ENCODE data around the gene CDPF1.

The CDPF1 gene, protein sequence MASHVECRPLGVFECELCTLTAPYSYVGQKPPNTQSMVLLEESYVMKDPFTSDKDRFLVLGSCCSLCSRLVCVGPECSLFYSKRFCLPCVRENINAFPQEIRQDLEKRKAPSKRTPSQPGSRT

DNA sequence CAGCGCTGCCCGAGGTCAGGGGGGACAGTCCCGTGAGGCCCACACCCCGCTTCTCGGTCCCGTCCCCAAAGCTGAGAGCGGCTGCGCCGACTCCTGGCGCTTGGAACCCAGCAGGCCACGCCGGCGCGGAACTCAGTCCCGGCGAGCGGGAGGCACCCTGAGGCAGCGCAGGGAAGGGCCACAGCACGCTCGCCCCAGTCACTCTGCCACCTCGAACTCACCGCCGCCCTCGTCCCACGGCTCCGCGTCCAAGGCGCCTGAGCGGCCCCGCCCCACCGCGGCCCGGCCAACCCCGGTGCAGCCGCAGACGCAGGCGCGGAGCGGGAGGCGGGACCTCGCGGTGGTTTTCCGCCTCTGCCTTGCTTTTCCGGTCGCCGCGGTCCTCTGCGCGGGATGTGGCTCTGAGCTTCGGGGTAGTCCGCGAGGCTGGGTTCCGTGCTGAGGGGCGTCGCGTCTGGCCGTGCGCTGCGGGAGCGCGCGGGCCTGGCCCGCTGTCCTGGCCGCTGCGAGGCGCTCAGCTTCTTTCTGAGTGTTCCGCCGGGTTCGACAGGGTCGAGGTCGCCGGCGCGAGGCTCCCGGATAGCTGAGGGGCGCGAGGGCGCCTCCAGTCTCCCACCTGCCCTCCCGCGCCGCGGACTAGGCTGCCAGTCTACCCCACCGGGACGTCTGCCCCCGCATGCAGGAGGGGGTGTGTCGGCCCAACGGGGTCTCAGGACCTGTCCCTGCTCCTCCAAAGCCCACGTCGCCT, at the start of gene CDPF1:
CDPF1 (minus strand) TSS at position 259 of the 748 bp plus-strand sequence. CDS start 2,009 bp downstream, outside the sequence.
- H3K9me3 ChIP-seq (ENCODE audit: severe bottlenecking): no peaks in the 10 kb centered on the region
- peaks cover 9% of the 10 kb centered on the region for H3K36me3 ChIP-seq (ENCODE audit: low read depth)
- ATAC-seq (ENCODE audit: low read depth) (peak; percentile 96), DNase-seq (ENCODE audit: low spot score) (peak; percentile 86)
- peaks cover 15% of the 10 kb centered on the region for H3K4me1 ChIP-seq (ENCODE audit: insufficient read depth, poor library complexity, severe bottlenecking)
- TF ChIP-seq, protein P1, sequence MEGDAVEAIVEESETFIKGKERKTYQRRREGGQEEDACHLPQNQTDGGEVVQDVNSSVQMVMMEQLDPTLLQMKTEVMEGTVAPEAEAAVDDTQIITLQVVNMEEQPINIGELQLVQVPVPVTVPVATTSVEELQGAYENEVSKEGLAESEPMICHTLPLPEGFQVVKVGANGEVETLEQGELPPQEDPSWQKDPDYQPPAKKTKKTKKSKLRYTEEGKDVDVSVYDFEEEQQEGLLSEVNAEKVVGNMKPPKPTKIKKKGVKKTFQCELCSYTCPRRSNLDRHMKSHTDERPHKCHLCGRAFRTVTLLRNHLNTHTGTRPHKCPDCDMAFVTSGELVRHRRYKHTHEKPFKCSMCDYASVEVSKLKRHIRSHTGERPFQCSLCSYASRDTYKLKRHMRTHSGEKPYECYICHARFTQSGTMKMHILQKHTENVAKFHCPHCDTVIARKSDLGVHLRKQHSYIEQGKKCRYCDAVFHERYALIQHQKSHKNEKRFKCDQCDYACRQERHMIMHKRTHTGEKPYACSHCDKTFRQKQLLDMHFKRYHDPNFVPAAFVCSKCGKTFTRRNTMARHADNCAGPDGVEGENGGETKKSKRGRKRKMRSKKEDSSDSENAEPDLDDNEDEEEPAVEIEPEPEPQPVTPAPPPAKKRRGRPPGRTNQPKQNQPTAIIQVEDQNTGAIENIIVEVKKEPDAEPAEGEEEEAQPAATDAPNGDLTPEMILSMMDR (IDR thresholded peaks at IDR 0.05; ENCODE audit: poor library complexity, severe bottlenecking): no peak
- peak within 1 kb of the TSS; percentile 60 for H3K4me3 ChIP-seq (ENCODE audit: severe bottlenecking)
- H3K27ac ChIP-seq (ENCODE audit: poor library complexity, severe bottlenecking): peak within 1 kb of the TSS; percentile 46
- no peaks in the 10 kb centered on the region for H3K27me3 ChIP-seq (ENCODE audit: insufficient read depth, poor library complexity, severe bottlenecking)

DNA sequence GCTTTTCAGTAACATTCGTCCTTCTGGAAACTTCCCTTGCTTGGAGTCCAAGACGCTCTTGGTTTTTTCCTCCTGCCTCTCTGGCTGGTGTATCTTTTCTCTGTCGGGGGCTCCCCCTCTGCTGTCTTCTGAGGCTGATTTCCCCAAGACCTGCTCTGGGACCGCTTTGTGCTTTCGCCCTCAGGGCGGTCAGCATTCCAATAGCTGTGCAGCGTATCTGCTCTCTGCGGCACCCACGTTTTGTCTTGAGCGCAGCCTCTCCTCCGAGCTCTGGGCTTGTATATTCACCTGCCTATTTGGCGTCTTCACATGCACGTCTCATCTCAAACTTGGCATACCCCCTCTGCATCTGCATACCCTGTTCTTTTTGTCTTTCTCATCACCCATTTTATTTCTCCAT, 49.0 kb upstream of the CDPF1 start:
- ATAC-seq (ENCODE audit: low read depth): no peak
- H3K27me3 ChIP-seq (ENCODE audit: insufficient read depth, poor library complexity, severe bottlenecking): no peaks in the 10 kb centered on the region
- peaks cover 10% of the 10 kb centered on the region for H3K4me1 ChIP-seq (ENCODE audit: insufficient read depth, poor library complexity, severe bottlenecking)
- DNase-seq (ENCODE audit: low spot score): no peak
- H3K27ac ChIP-seq (ENCODE audit: poor library complexity, severe bottlenecking): no peak overlapping the region
- no peak overlapping the region for H3K4me3 ChIP-seq (ENCODE audit: severe bottlenecking)
- TF ChIP-seq, protein P1 (IDR thresholded peaks at IDR 0.05; ENCODE audit: poor library complexity, severe bottlenecking): no peak
- H3K36me3 ChIP-seq (ENCODE audit: low read depth): peaks cover 57% of the 10 kb centered on the region
- no peaks in the 10 kb centered on the region for H3K9me3 ChIP-seq (ENCODE audit: severe bottlenecking)

DNA sequence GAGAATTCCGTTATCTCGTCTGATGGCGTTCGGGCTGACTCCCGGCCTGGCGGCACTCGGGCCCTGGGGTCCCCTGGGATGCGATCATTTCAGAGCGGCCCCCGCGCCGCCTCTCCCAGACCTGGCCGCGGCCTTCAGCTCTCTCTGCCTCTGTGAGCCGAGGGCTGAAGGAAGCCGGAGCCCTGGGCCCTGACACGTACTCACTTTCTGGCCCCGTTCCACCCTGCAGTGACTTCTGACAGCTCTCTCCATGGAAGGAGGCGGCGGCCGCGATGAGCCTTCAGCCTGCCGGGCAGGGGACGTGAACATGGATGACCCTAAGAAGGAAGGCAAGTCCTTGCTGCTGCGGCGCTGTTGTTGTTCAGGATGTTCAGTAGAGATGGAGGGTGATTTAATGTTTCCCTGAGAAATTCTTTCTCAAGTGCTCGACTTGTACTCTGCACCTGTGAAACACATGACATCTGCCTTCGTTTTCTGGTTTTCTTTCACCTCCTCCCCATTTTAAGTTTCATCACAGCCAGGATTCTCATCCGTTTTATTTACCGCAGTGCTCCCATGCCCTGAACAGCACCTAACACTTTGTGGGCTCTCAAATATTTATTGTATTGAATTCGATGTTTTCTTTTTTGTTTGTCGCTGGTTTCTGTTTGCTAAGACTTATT, 47.2 kb upstream of the CDPF1 start:
- peak overlapping the region; percentile 67 for H3K4me3 ChIP-seq (ENCODE audit: severe bottlenecking)
- TF ChIP-seq, protein P1 (IDR thresholded peaks at IDR 0.05; ENCODE audit: poor library complexity, severe bottlenecking): no peak
- H3K36me3 ChIP-seq (ENCODE audit: low read depth): peaks cover 47% of the 10 kb centered on the region
- no peaks in the 10 kb centered on the region for H3K27me3 ChIP-seq (ENCODE audit: insufficient read depth, poor library complexity, severe bottlenecking)
- H3K27ac ChIP-seq (ENCODE audit: poor library complexity, severe bottlenecking): peak overlapping the region; percentile 56
- no peaks in the 10 kb centered on the region for H3K9me3 ChIP-seq (ENCODE audit: severe bottlenecking)
- no peak for DNase-seq (ENCODE audit: low spot score)
- peak; percentile 29 for ATAC-seq (ENCODE audit: low read depth)
- H3K4me1 ChIP-seq (ENCODE audit: insufficient read depth, poor library complexity, severe bottlenecking): peaks cover 8% of the 10 kb centered on the region

DNA sequence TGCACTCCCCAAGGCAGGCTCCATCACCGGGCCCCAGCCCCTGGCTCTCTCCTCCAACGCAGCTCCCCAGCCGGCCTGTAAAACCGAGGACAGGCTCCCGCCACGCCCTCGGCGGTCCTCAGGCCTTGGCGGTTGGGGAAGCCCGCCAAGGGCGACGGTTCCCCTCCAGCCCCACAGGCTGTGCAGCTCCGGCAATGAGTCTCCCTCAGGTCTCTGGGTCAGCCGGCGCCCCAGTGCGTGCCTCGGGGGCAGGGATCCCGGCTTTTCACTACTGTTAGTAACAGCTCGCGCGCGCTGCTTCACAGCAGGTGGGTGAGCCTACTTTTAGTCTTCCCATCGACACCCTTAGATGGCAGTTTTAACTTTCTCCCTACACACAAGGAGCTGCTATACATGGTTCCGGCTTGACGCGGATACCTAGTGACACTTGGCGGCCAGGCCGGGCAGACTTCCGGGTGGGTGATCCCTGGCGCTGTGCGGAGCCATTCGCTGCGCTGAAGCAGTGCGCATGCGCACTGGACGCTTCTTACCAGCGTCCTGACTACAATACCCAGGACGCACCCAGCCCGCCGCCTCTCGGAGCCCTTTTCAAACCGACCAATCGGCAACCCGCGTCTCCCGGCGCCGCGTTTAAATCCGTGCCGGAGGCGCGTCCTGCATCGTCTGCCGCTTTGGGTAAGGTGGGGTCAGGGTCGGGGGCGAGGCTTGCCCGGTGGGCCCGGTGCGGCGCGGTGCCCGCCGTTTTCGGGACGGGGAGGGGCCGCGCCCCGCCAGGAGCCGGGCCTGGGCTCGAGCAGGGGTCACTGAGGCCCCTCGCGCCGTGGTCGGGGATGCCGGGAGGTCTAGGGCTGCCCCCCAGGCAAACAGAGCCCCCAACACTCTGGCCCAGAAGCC, 46.4 kb upstream of the CDPF1 start, which contains the start of gene GTSE1:
GTSE1 (plus strand) TSS at position 614 of the 894 bp plus-strand sequence. CDS start 531 bp downstream, outside the sequence.
- Histone ChIP-seq H3K4me1 (ENCODE audit: insufficient read depth, poor library complexity, severe bottlenecking) (peaks cover 4% of the 10 kb centered on the region), H3K27ac (ENCODE audit: poor library complexity, severe bottlenecking) (peak within 1 kb of the TSS; percentile 56), H3K36me3 (ENCODE audit: low read depth) (peaks cover 42% of the 10 kb centered on the region), H3K4me3 (ENCODE audit: severe bottlenecking) (peak within 1 kb of the TSS; percentile 67), H3K9me3 (ENCODE audit: severe bottlenecking) (no peaks in the 10 kb centered on the region), H3K27me3 (ENCODE audit: insufficient read depth, poor library complexity, severe bottlenecking) (no peaks in the 10 kb centered on the region)
- ATAC-seq (ENCODE audit: low read depth) (peak; percentile 96), DNase-seq (ENCODE audit: low spot score) (peak; percentile 98)
- TF ChIP-seq, protein P1 (IDR thresholded peaks at IDR 0.05; ENCODE audit: poor library complexity, severe bottlenecking): peak; percentile 39
